Measurements from ENCODE around the gene C2CD5.

DNA sequence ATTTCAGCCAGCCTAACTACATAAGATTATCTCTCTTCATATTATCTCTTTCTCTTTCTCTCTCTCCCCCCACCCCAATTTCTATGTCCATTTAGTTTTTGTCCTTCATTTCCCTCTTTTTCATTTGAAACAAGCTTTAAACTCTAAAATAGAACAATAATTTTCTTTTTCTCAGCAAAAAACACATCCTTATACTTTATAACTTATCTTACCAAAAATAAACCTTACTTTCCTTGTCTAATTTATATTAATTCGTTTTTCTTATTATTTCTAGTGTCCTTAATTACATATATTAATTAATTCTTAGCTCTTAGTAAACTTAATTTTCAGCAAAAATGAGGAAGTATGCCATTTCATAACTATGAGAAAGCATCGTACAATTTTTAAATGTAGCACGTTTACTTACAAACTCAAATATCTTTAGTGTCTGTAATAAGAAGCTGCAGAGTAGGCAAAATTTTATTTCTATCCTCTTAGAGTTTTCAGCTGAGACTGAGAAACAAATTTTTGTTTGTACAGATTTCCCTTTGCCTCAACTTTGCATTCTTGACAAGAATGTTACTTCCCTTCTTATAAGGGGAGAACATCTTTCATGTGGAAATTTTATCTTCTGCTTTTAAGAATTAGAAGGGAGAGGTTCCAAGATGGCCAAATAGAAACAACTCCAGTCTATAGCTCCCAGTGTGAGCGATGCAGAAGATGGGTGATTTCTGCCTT is 144.7 kb downstream of the C2CD5 start:
- TF ChIP-seq, protein P1, sequence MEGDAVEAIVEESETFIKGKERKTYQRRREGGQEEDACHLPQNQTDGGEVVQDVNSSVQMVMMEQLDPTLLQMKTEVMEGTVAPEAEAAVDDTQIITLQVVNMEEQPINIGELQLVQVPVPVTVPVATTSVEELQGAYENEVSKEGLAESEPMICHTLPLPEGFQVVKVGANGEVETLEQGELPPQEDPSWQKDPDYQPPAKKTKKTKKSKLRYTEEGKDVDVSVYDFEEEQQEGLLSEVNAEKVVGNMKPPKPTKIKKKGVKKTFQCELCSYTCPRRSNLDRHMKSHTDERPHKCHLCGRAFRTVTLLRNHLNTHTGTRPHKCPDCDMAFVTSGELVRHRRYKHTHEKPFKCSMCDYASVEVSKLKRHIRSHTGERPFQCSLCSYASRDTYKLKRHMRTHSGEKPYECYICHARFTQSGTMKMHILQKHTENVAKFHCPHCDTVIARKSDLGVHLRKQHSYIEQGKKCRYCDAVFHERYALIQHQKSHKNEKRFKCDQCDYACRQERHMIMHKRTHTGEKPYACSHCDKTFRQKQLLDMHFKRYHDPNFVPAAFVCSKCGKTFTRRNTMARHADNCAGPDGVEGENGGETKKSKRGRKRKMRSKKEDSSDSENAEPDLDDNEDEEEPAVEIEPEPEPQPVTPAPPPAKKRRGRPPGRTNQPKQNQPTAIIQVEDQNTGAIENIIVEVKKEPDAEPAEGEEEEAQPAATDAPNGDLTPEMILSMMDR (IDR thresholded peaks at IDR 0.05): no peak
- TF ChIP-seq POLR2A (IDR thresholded peaks at IDR 0.05): no peak
